Ectodermal cell (in vitro differentiated cells): ENCODE results near the gene TUBG2.
"Not testable (repeated sequence)": the region's sequence is repeated elsewhere in the genome, so short reads cannot be mapped to it uniquely, and the experiment has no call there.

Experiments used
- H3K27ac ChIP-seq: 2 replicates; pipeline ENCODE4 v1.7.0; 2013; ENCODE audit warnings: mild to moderate bottlenecking, low read depth, low read length; ENCODE audit not compliant: insufficient read depth, poor library complexity, severe bottlenecking
- H3K27me3 ChIP-seq: 2 replicates; pipeline ENCODE4 v1.7.0; 2013; ENCODE audit warnings: mild to moderate bottlenecking, low read length; ENCODE audit not compliant: insufficient read depth, control insufficient read depth, poor library complexity, severe bottlenecking
- H3K36me3 ChIP-seq: one replicate; pipeline ENCODE4 v1.7.0; 2013; ENCODE audit warnings: low read length; ENCODE audit not compliant: control insufficient read depth, insufficient read depth
- H3K4me1 ChIP-seq: one replicate; pipeline ENCODE4 v1.7.0; 2013; ENCODE audit warnings: low read length; ENCODE audit not compliant: control insufficient read depth, insufficient read depth
- H3K4me3 ChIP-seq: 2 replicates; pipeline ENCODE4 v1.7.0; 2013; ENCODE audit warnings: low read depth, low read length, control low read depth; ENCODE audit not compliant: insufficient read depth
- H3K9me3 ChIP-seq: 2 replicates; pipeline ENCODE4 v1.7.0; 2013; ENCODE audit warnings: mild to moderate bottlenecking, low read length, moderate library complexity; ENCODE audit not compliant: control insufficient read depth
- WGBS, 2 experiments: methylation state at CpG; one replicate each; pipeline ENCODE4 v1.1.7; 2013; ENCODE audit warnings: missing lambda C conversion rate in 2 of 2; 5-methylcytosine and 5-hydroxymethylcytosine counted together

The TUBG2 gene

DNA sequence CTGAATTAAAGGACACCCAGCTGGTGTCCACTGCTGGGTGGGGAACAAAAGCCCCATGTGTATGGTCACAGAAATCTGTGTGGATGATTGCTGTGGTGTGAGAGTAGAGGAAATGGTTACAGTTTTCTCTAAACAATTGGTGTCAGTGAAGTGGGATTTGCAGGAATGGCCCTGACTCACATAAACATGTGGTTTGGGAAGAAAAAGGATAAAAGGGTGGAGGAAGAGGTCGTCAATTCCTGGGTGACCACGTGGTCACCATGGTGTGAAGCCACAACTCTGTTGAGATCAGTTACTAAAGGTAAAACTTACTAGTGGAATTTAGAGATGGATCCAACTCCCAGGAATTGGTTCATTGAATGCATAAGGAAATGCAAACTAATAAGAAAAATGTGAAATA lies 3.6 kb upstream of the TUBG2 start:
- Histone ChIP-seq H3K36me3 (no peaks in the 10 kb centered on the region), H3K4me3 (no peak overlapping the region), H3K27ac (no peak overlapping the region), H3K27me3 (no peaks in the 10 kb centered on the region), H3K4me1 (peaks cover 9% of the 10 kb centered on the region), H3K9me3 (no peaks in the 10 kb centered on the region)
- WGBS, 2 experiments, result 83 to 88% methylated on average over 2 of the region's 2 CpGs

DNA sequence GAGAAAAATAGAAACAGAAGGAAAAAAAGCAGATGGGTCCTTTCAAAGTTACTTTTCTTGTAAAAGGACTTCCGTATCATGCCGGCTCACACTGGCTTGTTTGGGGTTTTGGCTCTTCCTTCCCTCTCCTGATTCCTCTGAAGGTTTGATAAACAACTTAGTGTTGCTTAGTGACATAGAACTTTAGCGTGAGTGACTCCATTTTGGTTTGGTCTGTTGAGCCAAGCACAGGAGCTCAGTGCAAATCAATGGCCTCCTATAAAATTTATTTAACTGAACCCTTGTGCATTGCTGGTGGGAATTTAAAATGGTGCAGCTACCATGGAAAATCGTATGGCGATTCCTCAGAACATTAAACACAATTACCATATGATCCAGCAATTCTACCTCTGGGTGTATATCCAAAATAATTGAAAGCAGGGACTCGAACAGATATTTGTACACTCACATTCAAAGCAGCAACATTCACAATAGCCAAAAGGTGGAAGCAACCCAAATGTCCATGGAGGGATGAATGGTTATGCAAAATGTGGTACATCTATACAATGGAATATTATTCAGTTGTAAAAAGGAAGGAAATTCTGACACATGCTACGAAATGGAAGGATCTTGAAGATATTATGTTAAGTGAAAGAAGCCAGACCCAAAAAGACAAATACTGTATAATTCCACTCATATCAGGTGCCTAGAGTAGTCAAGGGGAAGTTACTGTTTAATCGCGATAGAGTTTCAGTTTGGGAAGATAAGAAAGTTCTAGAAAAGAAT lies 1.1 kb upstream of the TUBG2 start:
- Histone ChIP-seq H3K27me3 (no peaks in the 10 kb centered on the region), H3K4me3 (no peak overlapping the region), H3K36me3 (peaks cover 2% of the 10 kb centered on the region), H3K4me1 (peaks cover 9% of the 10 kb centered on the region), H3K9me3 (no peaks in the 10 kb centered on the region), H3K27ac (no peak overlapping the region)
- 94 to 95% methylated on average over 9 of the region's 9 CpGs for WGBS, 2 experiments

DNA sequence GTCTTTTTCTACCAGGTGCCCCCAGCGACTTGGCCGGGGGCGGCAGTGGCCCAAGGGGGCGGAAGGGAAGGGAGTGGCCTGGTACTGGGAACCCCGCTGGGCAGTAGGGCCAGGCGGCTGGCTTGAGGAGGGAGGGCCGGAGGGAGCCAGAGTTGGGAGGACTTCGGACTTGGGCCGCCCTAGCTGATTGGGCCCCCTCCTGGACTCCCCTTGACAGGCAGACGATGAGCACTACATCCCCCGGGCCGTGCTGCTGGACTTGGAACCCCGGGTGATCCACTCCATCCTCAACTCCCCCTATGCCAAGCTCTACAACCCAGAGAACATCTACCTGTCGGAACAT lies 819 bp downstream of the TUBG2 start:
- not testable (repeated sequence) for H3K36me3 ChIP-seq, H3K27me3 ChIP-seq, H3K9me3 ChIP-seq, H3K27ac ChIP-seq, H3K4me1 ChIP-seq
- peak overlapping the region; percentile 72 for H3K4me3 ChIP-seq
- 64 to 88% methylated on average over 1 of the region's 14 CpGs for WGBS, 2 experiments

DNA sequence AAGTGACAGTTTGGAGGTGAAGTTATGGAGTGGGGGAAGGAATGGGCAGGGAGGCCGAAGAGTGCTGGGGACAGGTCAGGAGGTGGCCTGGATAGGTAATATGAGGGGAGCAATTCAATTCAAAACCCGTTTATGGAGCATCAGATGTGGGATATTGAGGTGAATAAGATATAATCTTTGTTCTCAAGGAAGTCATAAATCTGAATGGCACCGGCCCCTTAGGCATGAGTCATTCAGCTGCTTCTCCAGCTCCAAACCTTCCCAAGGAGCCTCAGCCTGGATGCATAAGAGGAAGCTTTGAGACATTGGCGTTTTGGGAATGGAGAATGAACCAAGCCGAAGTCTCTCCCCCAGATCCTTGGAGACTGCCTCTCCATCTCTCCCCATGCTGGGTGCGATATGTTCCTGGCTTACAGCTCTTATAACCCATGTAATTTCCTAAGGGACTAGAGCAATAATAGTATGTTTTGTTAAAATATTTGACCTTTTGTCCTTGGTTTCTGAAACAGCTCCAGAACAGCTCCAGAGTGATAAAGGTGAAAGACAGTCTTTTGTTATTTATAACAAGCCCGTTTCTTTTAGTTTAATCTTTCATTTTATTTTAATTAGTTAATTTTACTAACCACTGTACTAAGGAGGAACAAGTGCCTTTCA lies 1.7 kb downstream of the TUBG2 start:
- Histone ChIP-seq H3K4me3 (no peak overlapping the region), H3K27me3 (no peaks in the 10 kb centered on the region), H3K4me1 (no peaks in the 10 kb centered on the region), H3K9me3 (no peaks in the 10 kb centered on the region), H3K36me3 (peaks cover 2% of the 10 kb centered on the region), H3K27ac (no peak overlapping the region)
- WGBS, 2 experiments, result 90 to 91% methylated on average over 6 of the region's 7 CpGs

DNA sequence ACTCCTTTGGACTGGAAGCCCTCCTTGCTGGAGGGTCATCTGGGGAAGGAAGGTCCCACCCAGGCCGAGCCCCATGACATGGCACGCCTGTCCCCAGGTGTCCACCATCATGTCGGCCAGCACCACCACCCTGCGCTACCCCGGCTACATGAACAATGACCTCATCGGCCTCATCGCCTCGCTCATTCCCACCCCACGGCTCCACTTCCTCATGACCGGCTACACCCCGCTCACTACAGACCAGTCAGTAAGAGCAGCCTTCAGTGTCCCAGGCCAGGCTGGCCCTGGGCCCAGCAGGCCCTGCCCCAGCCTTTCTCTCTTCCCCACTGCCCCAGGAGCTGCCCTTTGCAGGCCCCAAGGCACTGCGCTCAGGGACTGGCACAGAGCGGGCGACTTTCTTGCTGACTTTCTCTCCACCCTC lies 6.5 kb downstream of the TUBG2 start:
- H3K27me3 ChIP-seq, result peaks cover 5% of the 10 kb centered on the region
- no peaks in the 10 kb centered on the region for H3K9me3 ChIP-seq
- peaks cover 6% of the 10 kb centered on the region for H3K4me1 ChIP-seq
- 87 to 88% methylated on average over 14 of the region's 14 CpGs for WGBS, 2 experiments
- H3K4me3 ChIP-seq, result no peak overlapping the region
- no peak overlapping the region for H3K27ac ChIP-seq
- H3K36me3 ChIP-seq, result peaks cover 7% of the 10 kb centered on the region

DNA sequence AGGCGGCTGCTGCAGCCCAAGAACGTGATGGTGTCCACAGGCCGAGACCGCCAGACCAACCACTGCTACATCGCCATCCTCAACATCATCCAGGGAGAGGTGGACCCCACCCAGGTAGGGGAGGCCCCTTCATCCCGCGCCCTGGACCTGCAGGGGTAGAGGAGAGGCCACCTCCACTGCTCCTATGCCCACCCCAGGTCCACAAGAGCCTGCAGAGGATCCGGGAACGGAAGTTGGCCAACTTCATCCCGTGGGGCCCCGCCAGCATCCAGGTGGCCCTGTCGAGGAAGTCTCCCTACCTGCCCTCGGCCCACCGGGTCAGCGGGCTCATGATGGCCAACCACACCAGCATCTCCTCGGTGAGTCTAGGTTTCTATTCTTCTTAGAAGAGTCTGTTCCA lies 7.0 kb downstream of the TUBG2 start:
- not testable (repeated sequence) for H3K4me1 ChIP-seq, H3K4me3 ChIP-seq, H3K27ac ChIP-seq, H3K9me3 ChIP-seq, H3K36me3 ChIP-seq
- WGBS, 2 experiments, result 86 to 88% methylated on average over 11 of the region's 16 CpGs
- peaks cover 10% of the 10 kb centered on the region for H3K27me3 ChIP-seq

DNA sequence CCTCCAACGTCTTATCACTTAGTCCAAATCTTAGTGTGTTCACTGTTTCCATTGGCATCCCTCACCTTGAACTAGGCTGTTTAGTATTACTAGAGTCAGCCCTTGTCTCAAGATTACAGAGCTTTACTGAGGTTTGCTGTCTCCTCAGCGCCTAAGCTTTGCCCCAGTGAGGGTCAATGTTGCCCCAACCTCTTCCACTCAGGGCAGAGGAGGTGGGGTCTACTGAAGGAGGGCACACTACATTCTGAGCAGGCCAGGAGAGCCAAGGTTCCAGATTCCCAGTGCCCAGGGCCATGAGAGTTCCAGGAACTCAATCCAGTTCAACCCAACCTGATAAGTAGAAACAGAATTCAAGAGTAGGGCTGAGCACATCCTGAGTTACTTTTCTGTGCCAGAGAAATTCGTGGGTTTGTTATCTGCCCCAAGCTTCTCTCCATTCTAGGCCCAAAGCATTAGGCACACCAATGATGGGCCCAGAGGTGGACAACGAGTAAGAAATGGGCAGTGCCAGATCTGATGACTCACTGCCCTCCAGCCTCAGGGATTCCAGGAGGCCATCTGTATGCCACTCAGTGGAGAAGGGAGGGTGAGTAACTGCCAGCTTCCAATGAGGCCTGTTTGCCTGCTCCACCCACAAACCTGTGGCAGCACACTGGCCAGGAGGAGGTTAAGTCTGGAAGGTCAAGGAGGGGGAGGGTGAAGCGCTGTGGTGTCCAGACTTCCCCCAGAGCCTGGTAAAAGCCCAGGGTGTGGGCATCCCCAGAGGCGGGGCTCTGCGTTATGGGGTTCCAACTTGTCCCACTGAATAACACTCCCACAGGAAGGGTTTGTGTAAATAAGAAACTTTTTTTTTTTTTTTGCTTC lies 8.2 kb downstream of the TUBG2 start:
- H3K27ac ChIP-seq, result no peak overlapping the region
- peaks cover 9% of the 10 kb centered on the region for H3K4me1 ChIP-seq
- WGBS, 2 experiments, result 84% methylated on average over 6 to 7 of the region's 7 CpGs
- peaks cover 22% of the 10 kb centered on the region for H3K27me3 ChIP-seq
- peaks cover 13% of the 10 kb centered on the region for H3K36me3 ChIP-seq
- H3K4me3 ChIP-seq, result no peak overlapping the region
- H3K9me3 ChIP-seq, result no peaks in the 10 kb centered on the region

DNA sequence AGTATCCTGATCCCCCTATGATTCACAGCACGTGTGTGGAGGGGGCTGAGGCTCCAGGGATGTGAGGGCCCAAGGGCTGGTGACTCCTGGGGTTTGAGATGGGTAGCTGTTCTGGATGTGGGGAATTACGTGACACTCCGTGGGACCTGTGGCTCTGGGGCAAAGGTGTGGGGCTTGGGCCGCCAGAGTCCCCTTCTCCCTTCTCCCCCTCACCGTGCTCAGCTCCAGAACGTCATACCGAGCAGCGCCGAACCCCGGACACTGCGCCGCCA lies 10.6 kb downstream of the TUBG2 start:
- Histone ChIP-seq H3K4me3 (no peak overlapping the region), H3K4me1 (peaks cover 23% of the 10 kb centered on the region), H3K9me3 (no peaks in the 10 kb centered on the region), H3K27me3 (peaks cover 45% of the 10 kb centered on the region), H3K27ac (no peak overlapping the region), H3K36me3 (peaks cover 12% of the 10 kb centered on the region)
- 20 to 31% methylated on average over 12 of the region's 12 CpGs for WGBS, 2 experiments

DNA sequence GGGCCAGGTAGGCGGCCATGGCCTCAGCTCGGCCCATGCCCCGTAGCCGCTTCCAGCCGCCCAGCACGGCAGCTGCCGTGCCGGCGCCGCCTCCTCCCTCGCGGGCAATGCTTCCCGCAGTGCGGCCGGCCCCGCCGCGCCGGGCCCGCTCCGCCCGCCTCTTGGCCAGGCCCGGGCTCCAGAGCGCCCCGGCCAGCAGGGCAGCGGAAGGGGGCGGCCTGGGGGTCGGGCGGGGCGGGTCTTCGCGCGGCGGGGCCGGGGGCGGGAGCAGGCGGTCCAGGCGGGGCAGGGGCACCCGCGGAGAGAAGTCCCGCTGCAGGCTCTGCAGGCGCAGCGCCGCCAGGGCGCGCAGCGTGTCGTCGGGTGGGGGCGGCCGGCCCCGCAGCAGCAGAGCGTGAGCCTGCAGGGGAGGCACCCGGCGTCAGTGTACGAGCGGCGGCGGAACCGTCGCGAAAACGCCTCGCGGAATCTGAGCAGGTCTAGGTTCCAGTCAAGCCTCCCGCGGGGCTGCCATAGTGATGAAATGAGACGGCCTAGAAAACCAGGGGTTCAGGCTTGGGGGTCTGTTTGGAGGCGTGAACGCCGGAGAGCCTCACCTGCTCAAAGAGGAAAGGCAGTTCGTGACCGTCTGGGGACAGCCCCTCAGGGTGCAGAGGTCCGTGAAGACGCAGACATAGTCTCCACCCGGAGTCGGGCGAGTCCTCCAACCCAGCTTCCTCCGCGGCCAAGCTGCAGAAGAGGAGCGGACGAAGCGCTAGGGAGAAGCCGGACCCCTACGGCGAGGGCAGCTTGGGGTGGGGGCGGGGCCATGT lies 11.1 kb downstream of the TUBG2 start:
- no peaks in the 10 kb centered on the region for H3K9me3 ChIP-seq
- H3K4me1 ChIP-seq, result peaks cover 27% of the 10 kb centered on the region
- WGBS, 2 experiments, result 2 to 3% methylated on average over 87 of the region's 87 CpGs
- peaks cover 51% of the 10 kb centered on the region for H3K27me3 ChIP-seq
- no peak overlapping the region for H3K27ac ChIP-seq
- peak overlapping the region; percentile 27 for H3K4me3 ChIP-seq
- H3K36me3 ChIP-seq, result peaks cover 12% of the 10 kb centered on the region
